Astrocyte of the hippocampus (primary cell): Measurements from ENCODE around the gene CENPP.
"Not testable (repeated sequence)": the region's sequence is repeated elsewhere in the genome, so short reads cannot be mapped to it uniquely, and the experiment has no call there.

Experiments used
- DNase-seq: peaks from one replicate; pipeline ENCODE4 v3.0.0; 2011; ENCODE audit warnings: low read depth, low spot score

The CENPP gene

DNA sequence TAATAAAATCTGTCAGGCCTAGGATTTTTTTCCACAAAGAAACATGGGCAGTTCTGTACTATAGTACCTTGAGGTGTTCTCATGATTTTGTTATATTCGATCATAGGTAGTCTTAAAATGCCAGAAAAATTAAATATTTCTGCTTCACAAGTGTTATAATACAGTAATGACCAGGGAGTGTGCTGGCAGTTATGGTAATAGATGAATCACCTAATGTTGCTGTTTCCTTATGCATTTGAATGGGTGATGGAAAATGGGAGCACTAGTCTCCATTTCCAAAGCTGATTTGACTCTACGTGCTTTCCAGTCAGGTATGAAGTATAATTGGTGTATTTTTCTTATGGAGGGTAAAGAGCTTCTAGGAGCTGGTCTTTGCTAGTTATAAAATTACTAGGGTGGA, 54.9 kb downstream of the CENPP start:
- no peak for DNase-seq

- no peak for DNase-seq
These were observed 56.0 kb downstream of the CENPP start for GRCh38 chr9:92381775-92382174.

DNA sequence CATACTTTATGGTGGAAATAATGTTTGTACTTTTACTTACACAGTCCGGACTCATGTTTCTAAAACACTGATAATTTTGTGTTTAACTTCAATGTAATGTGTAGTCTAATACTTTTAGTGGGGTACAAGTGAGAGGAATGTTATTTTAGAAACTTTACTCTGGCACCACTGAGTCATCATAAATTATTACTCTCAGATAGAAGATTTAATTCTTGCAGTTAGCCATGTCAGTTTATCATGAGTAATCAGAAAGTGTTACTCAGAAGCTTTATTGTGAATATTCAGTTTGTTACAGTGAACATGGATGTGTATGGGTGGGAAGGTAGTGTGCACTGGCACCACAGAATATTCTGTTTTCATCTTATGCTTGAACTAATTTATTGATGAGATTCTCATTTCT, 58.6 kb downstream of the CENPP start:
- no peak for DNase-seq

- no peak for DNase-seq
These were observed 59.2 kb downstream of the CENPP start for GRCh38 chr9:92385001-92385400.

DNA sequence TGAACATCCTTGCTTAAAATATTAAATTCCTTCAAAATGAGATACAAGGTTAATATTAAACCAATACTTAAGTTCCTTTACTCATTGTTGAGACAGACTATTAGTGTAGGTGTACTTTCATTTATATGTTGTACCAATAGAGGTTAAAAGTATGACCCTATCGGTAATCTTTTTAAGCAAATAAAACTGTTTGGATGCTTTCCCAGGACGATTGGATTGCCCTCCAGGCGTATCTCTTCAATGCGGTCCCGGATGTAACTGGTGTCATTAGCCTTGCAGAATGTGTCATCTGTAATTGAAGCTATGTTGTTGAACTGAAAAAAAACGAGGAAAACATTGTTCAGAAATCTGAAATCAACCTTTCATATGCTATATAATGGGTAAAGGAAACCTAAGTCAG, 59.7 kb downstream of the CENPP start:
- no peak for DNase-seq

GRCh38 chr9:92385953-92386352, 60.2 kb downstream of the CENPP start:
- no peak for DNase-seq

DNA sequence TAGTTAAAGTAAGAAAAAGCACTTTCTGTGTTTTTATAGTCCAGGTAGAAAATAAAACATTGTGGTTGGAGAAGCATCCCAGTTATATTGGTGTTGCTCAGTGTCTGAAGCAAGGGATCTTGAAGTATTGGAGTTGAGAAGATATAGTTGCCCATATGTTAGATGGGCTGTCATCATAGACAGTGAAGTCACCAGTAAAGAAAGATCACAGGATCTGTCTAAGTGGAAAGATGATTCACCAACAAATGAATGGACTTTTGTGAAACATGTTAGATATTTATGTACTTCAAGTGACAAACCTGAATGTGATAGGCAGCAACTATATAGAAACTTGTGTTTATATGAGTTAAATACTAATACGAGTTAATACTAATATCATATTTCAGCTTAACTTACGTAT, 66.9 kb downstream of the CENPP start:
- DNase-seq = no peak

GRCh38 chr9:92393686-92394085, 67.9 kb downstream of the CENPP start:
- no peak for DNase-seq

GRCh38 chr9:92395617-92396016, 69.9 kb downstream of the CENPP start:
- DNase-seq = no peak

DNA sequence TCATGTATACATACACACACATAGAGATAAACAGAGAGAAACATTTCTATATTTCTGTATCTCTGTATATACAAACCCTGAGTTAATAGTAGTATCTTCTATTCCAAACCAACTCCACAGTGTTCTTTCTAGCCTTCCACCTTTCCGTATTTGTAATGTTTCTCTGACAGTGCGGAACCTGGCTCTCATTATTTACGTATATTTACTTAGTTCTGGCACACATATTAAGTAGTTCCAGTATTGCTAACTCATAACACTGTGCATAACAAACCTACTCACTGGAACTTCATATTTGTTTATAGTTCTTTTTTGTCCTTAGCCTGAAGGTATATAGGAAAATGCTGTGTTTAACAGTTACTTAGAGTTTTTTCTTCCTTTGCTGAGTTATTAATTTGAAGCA, 72.1 kb downstream of the CENPP start:
- DNase-seq = no peak

DNA sequence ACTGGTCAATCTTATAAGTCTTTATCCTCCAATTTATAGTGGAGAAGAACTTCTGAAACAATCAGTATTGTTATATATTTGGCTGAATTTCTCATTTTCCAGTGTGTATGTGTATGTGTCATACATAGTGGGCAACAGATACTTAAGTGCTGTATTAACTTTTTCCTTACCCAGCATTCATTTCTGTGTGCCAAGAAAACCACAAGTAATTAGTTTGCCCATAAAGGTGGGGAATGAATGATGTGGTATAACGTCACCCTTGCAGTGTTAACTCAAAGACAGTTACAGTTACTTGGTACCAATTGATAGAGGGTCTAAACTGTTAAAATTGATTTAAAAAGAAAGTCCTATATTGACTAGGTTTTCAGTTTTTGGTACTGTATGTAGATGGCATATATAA, 76.6 kb downstream of the CENPP start:
- DNase-seq = no peak

DNA sequence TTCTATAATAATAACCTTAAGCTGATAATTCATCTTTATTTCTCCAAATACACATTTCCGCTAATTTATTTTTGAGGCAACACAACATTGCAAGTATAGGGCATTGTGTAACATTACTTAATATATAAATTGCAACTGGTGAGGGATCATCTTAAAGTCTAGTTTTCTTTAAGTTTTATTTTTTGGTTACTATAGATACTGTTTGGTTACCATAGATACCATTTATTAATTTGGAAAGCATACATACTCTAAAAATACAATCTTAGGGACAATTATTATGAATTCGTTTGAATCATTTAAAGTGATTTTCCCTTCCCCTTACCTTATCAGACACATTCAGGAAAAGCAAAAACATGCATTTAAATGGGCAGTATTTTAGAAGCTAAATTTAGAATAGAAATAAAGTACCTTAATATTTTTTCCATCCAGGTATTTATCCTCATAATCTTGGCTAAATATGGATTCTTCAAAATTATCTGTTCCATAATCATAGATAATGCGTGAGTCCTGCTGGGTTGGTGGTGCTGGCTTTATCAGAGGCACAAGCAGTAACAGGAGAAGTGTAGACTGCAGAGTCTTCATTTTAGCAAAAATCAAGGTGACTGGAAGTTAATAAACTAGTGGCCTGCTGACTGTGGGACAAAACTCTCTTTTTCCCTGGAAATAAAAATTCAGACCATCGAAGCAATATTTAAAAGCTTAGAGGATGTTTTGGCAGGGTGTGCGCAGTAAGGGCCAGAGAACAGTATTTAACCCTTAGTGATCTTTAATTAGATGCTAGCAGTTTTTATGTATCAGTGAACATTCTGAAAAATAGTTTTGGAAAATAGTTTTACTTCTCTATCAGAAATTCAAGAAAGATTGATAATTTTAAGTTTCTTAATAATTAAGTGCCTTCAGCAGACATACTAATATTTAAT, 77.3 kb downstream of the CENPP start:
- DNase-seq = no peak

DNA sequence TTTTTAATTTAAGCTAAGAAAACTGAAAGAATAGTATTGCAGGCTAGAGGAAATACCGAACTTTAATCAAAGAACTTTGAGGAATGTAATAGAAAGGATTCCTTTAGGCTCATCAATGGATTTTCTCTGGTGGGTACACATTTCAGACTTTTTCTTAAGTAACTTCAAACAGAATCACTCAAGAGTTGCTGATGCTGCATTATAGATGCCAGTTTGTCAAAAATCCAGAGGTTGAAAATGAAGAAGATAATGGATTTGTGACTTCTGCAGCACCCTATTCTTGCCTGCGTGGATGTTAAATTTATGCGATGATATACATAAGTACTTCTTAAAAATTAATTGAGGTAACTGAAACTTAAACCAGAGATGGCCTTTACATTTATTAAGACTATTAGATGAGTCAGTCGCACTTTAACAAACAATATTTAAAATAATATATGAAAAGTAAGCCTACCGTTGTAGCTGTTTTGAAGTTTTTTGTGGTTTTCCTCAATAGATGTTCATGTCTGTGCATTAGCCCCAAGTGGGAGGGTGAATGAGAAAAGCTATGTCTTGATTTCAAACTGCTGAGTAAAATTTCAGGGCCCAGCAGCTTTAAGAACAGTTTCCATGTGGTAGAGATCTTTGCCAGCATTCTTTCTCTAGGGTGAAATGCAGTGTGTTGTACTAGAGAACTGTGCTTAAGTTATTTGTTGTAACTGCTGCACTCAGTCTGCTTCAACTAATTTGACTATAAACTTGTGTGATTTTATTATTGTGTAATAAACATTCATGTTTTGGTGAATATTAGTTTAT, 78.5 kb downstream of the CENPP start, which contains the start of gene OGN:
OGN (minus strand) TSS at position 537 of the 795 bp plus-strand sequence. CDS start 1,171 bp downstream, outside the sequence.
- DNase-seq = peak; percentile 53

- no peak for DNase-seq
These were observed 80.1 kb downstream of the CENPP start for GRCh38 chr9:92405818-92406217.

DNA sequence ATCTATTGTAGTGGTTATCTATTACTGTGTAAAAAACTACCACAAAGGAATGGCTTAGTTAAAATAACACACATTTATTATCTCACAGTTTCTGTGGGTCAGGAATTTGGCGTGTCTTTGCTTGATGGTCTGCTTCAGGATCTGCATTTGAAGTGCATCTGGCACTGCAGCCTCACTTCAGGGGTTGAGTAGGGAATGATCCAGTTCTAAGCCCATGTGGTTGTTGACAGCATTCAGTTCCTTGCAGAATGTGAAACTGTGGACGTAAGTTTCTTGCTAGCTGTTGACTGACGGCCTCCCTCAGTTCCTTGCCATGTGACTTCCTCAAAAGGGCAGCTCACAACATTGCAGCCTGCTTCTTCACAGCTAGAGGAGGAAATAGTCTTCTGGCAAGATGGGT, 80.7 kb downstream of the CENPP start:
- no peak for DNase-seq

DNA sequence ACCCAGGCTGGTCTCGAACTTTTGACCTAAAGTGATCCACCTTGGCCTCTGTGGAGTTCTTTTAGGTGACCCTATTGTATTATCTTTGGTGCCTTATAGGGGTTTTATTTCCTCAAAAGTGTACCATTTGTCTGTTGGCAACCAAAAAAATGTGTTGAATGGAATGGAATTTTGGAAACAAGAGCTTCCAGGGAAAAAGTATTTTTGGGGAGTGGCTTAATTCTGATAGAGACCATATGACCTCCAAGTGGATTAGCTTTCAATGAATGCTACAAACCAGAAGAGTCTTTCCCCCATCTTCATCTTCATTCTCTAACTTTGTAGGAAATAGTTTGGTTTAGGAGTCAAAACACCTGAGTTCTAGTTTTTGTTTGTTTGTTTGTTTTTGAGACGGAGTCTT, 82.1 kb downstream of the CENPP start:
- no peak for DNase-seq

GRCh38 chr9:92408747-92409478, 83.2 kb downstream of the CENPP start:
- DNase-seq = no peak

GRCh38 chr9:92411157-92411556, 85.4 kb downstream of the CENPP start:
- not testable (repeated sequence) for DNase-seq

DNA sequence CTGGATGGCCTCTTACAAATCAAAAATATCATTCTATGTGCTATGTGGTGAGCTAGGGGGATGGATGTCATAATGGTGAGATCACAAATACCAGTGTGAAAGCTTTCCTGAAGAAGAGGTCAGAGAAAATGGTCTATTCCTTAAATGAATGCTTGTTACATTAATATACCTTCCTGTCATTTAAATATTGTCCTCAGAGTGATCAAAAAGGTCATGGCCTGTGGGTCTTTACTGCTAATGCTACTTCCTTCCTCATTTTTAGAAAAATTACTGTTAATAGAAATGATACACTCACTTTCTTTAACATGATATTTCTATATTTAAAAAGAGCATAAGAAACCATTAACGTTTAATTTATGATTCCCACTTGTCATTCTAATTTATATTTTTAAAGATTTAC, 88.8 kb downstream of the CENPP start:
- no peak for DNase-seq

DNA sequence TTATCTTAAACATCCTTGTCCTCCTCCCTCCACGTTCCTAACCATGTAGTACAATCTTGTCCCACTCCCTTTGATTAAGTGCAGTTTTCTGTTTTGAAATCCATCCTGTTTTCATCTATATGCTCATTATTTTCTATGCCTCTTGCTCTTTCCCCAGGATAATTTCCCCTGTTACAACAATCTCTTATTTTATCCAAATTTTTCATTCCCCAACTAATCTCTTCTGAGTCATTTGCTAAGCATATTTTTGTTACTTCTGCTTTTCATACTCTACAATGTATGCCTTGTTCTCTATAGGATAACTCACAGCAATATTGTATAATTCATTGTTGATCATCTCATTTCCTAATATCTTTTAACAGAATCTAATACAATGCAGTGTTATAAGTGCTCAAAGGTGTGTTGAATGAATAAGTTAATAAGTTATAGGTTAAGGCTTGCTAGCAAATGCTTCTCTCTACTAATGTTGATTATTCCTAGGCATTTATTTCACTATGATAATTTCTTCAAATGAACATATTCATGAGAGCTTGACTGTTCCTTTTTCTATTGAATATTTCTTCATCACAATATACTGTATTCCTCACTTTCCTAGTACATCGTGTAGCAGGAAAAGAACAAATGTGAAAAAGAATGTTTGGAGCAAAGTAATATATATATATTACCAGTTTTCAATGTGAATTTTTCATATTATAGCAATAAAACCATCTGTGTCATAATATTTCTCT, 97.0 kb downstream of the CENPP start:
- DNase-seq = no peak

- no peak for DNase-seq
These were observed 97.9 kb downstream of the CENPP start for GRCh38 chr9:92423612-92424011.
